GM18870 (cell line): ENCODE data around the gene VPREB3.

Experiments used
- ATAC-seq: cut with Tn5 transposase; IDR thresholded peaks from one replicate; pipeline ENCODE4 v1.9.1; 2021; ENCODE audit warnings: moderate library complexity; ENCODE audit not compliant: unreplicated experiment

Gene VPREB3

DNA sequence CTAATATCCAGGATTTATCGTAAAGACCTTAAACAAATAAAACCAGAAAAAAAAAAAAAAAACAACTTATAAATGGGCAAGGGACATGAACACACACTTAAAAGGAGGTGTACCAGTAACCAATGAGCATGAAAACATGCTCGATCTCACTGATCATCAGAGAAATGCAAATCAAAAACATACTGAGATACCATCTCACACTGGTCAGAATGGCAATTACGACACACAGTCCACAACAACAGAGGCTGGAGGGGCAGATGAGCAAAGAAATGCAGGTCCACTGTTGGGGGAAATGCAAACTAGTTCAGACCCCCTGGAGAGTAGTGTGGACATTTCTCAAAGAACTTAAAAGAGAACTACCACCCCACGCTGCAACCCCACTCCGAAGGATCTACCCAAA, 50.2 kb downstream of the VPREB3 start:
- ATAC-seq: no peak
